ENCODE results near the gene RGS7BP. TPM values are rescaled to one million over a fixed set of nuclear protein-coding genes. Genes with fewer than 3 reads are reported as not detected.

RGS7BP gene
- total and polyA plus RNA-seq, 2 donors (not counting 1 experiment from before 2014, with no cell fraction given), result under 0.01 to 0.20 TPM

- no peaks in the 10 kb centered on the region for H3K79me2 ChIP-seq (ENCODE audit: control insufficient read depth, insufficient read depth, low read length)
- TF ChIP-seq EZH2 (IDR thresholded peaks at IDR 0.05; ENCODE audit: low read length, missing control alignments) (no peak), CTCF (conservative IDR thresholded peaks at IDR 0.05 in 1 of 2, IDR thresholded peaks at IDR 0.05 in 1 of 2; ENCODE audit: low read depth in 1 of 2, low read length in 2 of 2) (no peak)
- H3K4me3 ChIP-seq (replicated peaks in 1 of 4; ENCODE audit: control extremely low read depth in 1 of 4, insufficient read depth in 1 of 4, low read depth in 3 of 4, low read length in 4 of 4), result no peak overlapping the region
- DNase-seq (ENCODE audit: low read depth in 2 of 2), result no peak
- H3K36me3 ChIP-seq (ENCODE audit: control insufficient read depth, insufficient read depth, low read length), result no peaks in the 10 kb centered on the region
- H2AFZ ChIP-seq (ENCODE audit: low read length), result no peak overlapping the region
- H3K4me2 ChIP-seq (ENCODE audit: extremely low read depth, insufficient read depth, low read length), result no peak overlapping the region
- H4K20me1 ChIP-seq (ENCODE audit: control insufficient read depth, extremely low read depth, insufficient read depth, low read length), result no peaks in the 10 kb centered on the region
- H3K27ac ChIP-seq (ENCODE audit: insufficient read depth, low read length), result no peak overlapping the region
- H3K9me3 ChIP-seq (ENCODE audit: control insufficient read depth, insufficient read depth, low read depth, low read length), result no peaks in the 10 kb centered on the region
- H3K4me1 ChIP-seq (ENCODE audit: control insufficient read depth, extremely low read depth, insufficient read depth, low read length), result no peaks in the 10 kb centered on the region
- no peaks in the 10 kb centered on the region for H3K27me3 ChIP-seq (ENCODE audit: control insufficient read depth, insufficient read depth, low read length)
- H3K9ac ChIP-seq (ENCODE audit: insufficient read depth, low read length), result no peak overlapping the region
Measured at GRCh38 chr5:64594601-64595000, 88.8 kb downstream of the RGS7BP start.

GRCh38 chr5:64595031-64595855 lies 89.4 kb downstream of the RGS7BP start:
- DNase-seq (ENCODE audit: low read depth in 2 of 2), result peak in 1 of 2 donors; percentile 0
- H3K4me2 ChIP-seq (ENCODE audit: extremely low read depth, insufficient read depth, low read length), result no peak overlapping the region
- no peak overlapping the region for H2AFZ ChIP-seq (ENCODE audit: low read length)
- peak; percentile 17 to 31 for TF ChIP-seq CTCF (conservative IDR thresholded peaks at IDR 0.05 in 1 of 2, IDR thresholded peaks at IDR 0.05 in 1 of 2; ENCODE audit: low read depth in 1 of 2, low read length in 2 of 2)
- TF ChIP-seq EZH2 (IDR thresholded peaks at IDR 0.05; ENCODE audit: low read length, missing control alignments), result no peak
- H3K4me3 ChIP-seq (replicated peaks in 1 of 4; ENCODE audit: control extremely low read depth in 1 of 4, insufficient read depth in 1 of 4, low read depth in 3 of 4, low read length in 4 of 4), result no peak overlapping the region
- H3K27me3 ChIP-seq (ENCODE audit: control insufficient read depth, insufficient read depth, low read length), result no peaks in the 10 kb centered on the region
- no peaks in the 10 kb centered on the region for H3K36me3 ChIP-seq (ENCODE audit: control insufficient read depth, insufficient read depth, low read length)
- H3K9ac ChIP-seq (ENCODE audit: insufficient read depth, low read length), result no peak overlapping the region
- no peaks in the 10 kb centered on the region for H3K79me2 ChIP-seq (ENCODE audit: control insufficient read depth, insufficient read depth, low read length)
- no peaks in the 10 kb centered on the region for H3K4me1 ChIP-seq (ENCODE audit: control insufficient read depth, extremely low read depth, insufficient read depth, low read length)
- no peak overlapping the region for H3K27ac ChIP-seq (ENCODE audit: insufficient read depth, low read length)
- H3K9me3 ChIP-seq (ENCODE audit: control insufficient read depth, insufficient read depth, low read depth, low read length), result no peaks in the 10 kb centered on the region
- no peaks in the 10 kb centered on the region for H4K20me1 ChIP-seq (ENCODE audit: control insufficient read depth, extremely low read depth, insufficient read depth, low read length)

- H3K4me3 ChIP-seq (replicated peaks in 1 of 4; ENCODE audit: control extremely low read depth in 1 of 4, insufficient read depth in 1 of 4, low read depth in 3 of 4, low read length in 4 of 4), result no peak overlapping the region
- H3K9ac ChIP-seq (ENCODE audit: insufficient read depth, low read length), result no peak overlapping the region
- H2AFZ ChIP-seq (ENCODE audit: low read length), result no peak overlapping the region
- H3K9me3 ChIP-seq (ENCODE audit: control insufficient read depth, insufficient read depth, low read depth, low read length), result no peaks in the 10 kb centered on the region
- H3K79me2 ChIP-seq (ENCODE audit: control insufficient read depth, insufficient read depth, low read length), result no peaks in the 10 kb centered on the region
- H3K4me1 ChIP-seq (ENCODE audit: control insufficient read depth, extremely low read depth, insufficient read depth, low read length), result no peaks in the 10 kb centered on the region
- no peak overlapping the region for H3K4me2 ChIP-seq (ENCODE audit: extremely low read depth, insufficient read depth, low read length)
- H3K36me3 ChIP-seq (ENCODE audit: control insufficient read depth, insufficient read depth, low read length), result no peaks in the 10 kb centered on the region
- no peaks in the 10 kb centered on the region for H3K27me3 ChIP-seq (ENCODE audit: control insufficient read depth, insufficient read depth, low read length)
- DNase-seq (ENCODE audit: low read depth in 2 of 2), result no peak
- H3K27ac ChIP-seq (ENCODE audit: insufficient read depth, low read length), result no peak overlapping the region
- H4K20me1 ChIP-seq (ENCODE audit: control insufficient read depth, extremely low read depth, insufficient read depth, low read length), result no peaks in the 10 kb centered on the region
- TF ChIP-seq CTCF (conservative IDR thresholded peaks at IDR 0.05 in 1 of 2, IDR thresholded peaks at IDR 0.05 in 1 of 2; ENCODE audit: low read depth in 1 of 2, low read length in 2 of 2) (no peak), EZH2 (IDR thresholded peaks at IDR 0.05; ENCODE audit: low read length, missing control alignments) (no peak)
Measured at GRCh38 chr5:64599226-64599625, 93.4 kb downstream of the RGS7BP start.

Measured in fibroblast of lung (primary cell).